Suprapubic skin (tissue), 4 donors: Measurements from ENCODE around the gene CTNNAL1.

Source experiments
- POLR2A ChIP-seq, 2 donors: fragments of 450-650 bp; IDR thresholded peaks; one replicate each; pipeline ENCODE4 v1.6.1; 2017; ENCODE audit warnings: antibody characterized with exemption in 2 of 2, mild to moderate bottlenecking in 2 of 2, moderate library complexity in 2 of 2
- POLR2AphosphoS5 ChIP-seq, 3 donors: sonication (generic); formaldehyde crosslinking; IDR thresholded peaks; one replicate each; pipeline ENCODE4 v1.6.1; 2017; ENCODE audit warnings: antibody characterized with exemption in 3 of 3
- TF ChIP-seq, protein P1 (sequence below), 2 donors: fragments of 200-600 bp in 1 of 2; fragments of 450-650 bp in 1 of 2; sonication (generic) in 1 of 2; IDR thresholded peaks; one replicate each; pipeline ENCODE4 v1.5.1; 2016 to 2019; ENCODE audit warnings: antibody characterized with exemption in 2 of 2, mild to moderate bottlenecking in 1 of 2, moderate library complexity in 1 of 2

DNA sequence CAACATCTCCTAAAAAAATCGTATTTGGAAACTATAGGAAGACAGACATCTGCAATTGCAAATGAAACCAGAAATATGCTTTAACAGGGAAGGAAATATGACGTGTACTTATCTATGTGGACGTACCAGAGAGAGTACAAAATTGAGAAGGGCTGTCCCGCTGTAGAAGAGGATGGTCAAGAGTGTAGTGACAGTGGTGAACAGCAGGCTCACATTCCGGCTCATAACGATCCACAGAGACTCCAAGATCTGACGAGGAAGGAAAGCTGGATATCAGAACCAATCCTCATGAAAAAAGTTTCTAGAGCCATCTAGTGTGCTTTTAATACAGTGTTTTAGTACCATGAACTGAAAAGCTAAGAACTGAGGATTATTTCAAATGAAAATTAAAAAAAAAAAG, 37.1 kb upstream of the CTNNAL1 start:
- TF ChIP-seq, protein P1, sequence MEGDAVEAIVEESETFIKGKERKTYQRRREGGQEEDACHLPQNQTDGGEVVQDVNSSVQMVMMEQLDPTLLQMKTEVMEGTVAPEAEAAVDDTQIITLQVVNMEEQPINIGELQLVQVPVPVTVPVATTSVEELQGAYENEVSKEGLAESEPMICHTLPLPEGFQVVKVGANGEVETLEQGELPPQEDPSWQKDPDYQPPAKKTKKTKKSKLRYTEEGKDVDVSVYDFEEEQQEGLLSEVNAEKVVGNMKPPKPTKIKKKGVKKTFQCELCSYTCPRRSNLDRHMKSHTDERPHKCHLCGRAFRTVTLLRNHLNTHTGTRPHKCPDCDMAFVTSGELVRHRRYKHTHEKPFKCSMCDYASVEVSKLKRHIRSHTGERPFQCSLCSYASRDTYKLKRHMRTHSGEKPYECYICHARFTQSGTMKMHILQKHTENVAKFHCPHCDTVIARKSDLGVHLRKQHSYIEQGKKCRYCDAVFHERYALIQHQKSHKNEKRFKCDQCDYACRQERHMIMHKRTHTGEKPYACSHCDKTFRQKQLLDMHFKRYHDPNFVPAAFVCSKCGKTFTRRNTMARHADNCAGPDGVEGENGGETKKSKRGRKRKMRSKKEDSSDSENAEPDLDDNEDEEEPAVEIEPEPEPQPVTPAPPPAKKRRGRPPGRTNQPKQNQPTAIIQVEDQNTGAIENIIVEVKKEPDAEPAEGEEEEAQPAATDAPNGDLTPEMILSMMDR (IDR thresholded peaks at IDR 0.05): no peak
- TF ChIP-seq POLR2AphosphoS5 (IDR thresholded peaks at IDR 0.05) (no peak), POLR2A (IDR thresholded peaks at IDR 0.05) (no peak)
